ENCODE data around the gene ANKRD45. TPM values are rescaled to one million over a fixed set of nuclear protein-coding genes. Genes with fewer than 3 reads are reported as not detected.

The ANKRD45 gene
- total RNA-seq, 1 experiment from 2014 or later, result 0.31 TPM

- no peak for TF ChIP-seq CTCF (conservative IDR thresholded peaks at IDR 0.05)
- no peak overlapping the region for H2AFZ ChIP-seq (ENCODE audit: low read length)
- H3K56ac ChIP-seq (ENCODE audit: insufficient read length, low read depth, low read length), result no peak overlapping the region
- H3K79me2 ChIP-seq (ENCODE audit: insufficient read depth, low read length), result no peaks in the 10 kb centered on the region
- Mint-ChIP-seq H3K27ac (no peak overlapping the region), H3K9me3 (no peaks in the 10 kb centered on the region), H3K4me3 (no peak overlapping the region), H3K27me3 (ENCODE audit: low read depth) (no peaks in the 10 kb centered on the region), H3K4me1 (no peaks in the 10 kb centered on the region), H3K36me3 (ENCODE audit: insufficient read depth in 1 of 3, low read depth in 3 of 3) (no peaks in the 10 kb centered on the region)
- no peak overlapping the region for H3K18ac ChIP-seq (ENCODE audit: insufficient read length, low read depth, low read length)
- no peak overlapping the region for H2BK15ac ChIP-seq (ENCODE audit: low read depth, low read length)
- no peak overlapping the region for H3K14ac ChIP-seq (ENCODE audit: insufficient read depth, low read length)
- WGBS (ENCODE audit: extremely low coverage, insufficient read length, low lambda C conversion rate), result no CpG with 5 or more reads among the region's 3 CpGs
- H2BK20ac ChIP-seq (ENCODE audit: low read depth, low read length, poor library complexity, severe bottlenecking), result no peak overlapping the region
- no peak overlapping the region for H3K23ac ChIP-seq (ENCODE audit: insufficient read length, low read depth, low read length)
- no peak overlapping the region for H2BK120ac ChIP-seq (ENCODE audit: low read depth, low read length, poor library complexity, severe bottlenecking)
- H2AK5ac ChIP-seq (ENCODE audit: insufficient read length, low read length), result no peak overlapping the region
- H3K27ac ChIP-seq (ENCODE audit: insufficient read length, low read depth, low read length), result no peak overlapping the region
- no peak overlapping the region for H3K9ac ChIP-seq (ENCODE audit: extremely low read depth, insufficient read length, low read length)
- H2BK12ac ChIP-seq (ENCODE audit: insufficient read length, low read depth, low read length), result no peak overlapping the region
- no peak for DNase-seq
- H3K4me2 ChIP-seq (ENCODE audit: insufficient read depth, insufficient read length, low read length), result no peak overlapping the region
- no peaks in the 10 kb centered on the region for H3K4me1 ChIP-seq (ENCODE audit: insufficient read depth, low read length)
- H3K4ac ChIP-seq (ENCODE audit: low read depth, low read length), result no peak overlapping the region
- no peaks in the 10 kb centered on the region for H4K20me1 ChIP-seq (ENCODE audit: control insufficient read depth, insufficient read depth, insufficient read length)
- no peak overlapping the region for H4K5ac ChIP-seq (ENCODE audit: insufficient read length, low read depth, low read length)
- H3T11ph ChIP-seq (ENCODE audit: low read length), result no peak overlapping the region
- no peaks in the 10 kb centered on the region for H3K27me3 ChIP-seq (ENCODE audit: insufficient read depth, low read length)
- no peaks in the 10 kb centered on the region for H3K79me1 ChIP-seq (ENCODE audit: insufficient read depth, low read depth, low read length, poor library complexity, severe bottlenecking)
- no peaks in the 10 kb centered on the region for H3K23me2 ChIP-seq (ENCODE audit: insufficient read length, low read depth, low read length, poor library complexity, severe bottlenecking)
- H4K8ac ChIP-seq (replicated peaks; ENCODE audit: insufficient read length, low read depth, low read length), result no peak overlapping the region
- no peaks in the 10 kb centered on the region for H3K9me3 ChIP-seq (ENCODE audit: control insufficient read depth, low read depth, low read length)
- no peak overlapping the region for H2BK5ac ChIP-seq (ENCODE audit: insufficient read length, low read length)
- no peak overlapping the region for H4K91ac ChIP-seq (ENCODE audit: insufficient read length, low read depth, low read length)
These were observed 89.0 kb downstream of the ANKRD45 start for GRCh38 chr1:173580658-173581057.

All from H9 (cell line).